ENCODE results near the gene DEDD.

DNA sequence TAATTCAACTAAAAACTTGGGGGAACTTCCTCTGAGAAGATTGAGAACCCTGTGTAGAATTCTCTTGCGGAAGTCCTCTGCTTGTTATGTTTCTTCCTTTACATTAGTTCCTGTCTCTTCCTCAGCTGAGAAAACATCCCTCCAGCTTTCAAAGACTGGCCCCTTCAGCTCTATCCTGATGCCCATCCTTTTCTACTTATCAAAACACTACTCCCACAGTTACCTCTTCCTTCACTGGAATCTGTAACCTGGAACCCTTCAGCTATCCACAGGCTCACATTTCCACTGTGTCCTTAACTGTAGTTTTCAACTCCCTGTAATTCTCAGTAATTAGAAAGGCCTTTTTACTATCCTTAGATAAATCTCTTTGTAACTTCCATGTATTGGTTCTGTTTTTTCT is 6.0 kb upstream of the DEDD start:
- TF ChIP-seq, protein P1, sequence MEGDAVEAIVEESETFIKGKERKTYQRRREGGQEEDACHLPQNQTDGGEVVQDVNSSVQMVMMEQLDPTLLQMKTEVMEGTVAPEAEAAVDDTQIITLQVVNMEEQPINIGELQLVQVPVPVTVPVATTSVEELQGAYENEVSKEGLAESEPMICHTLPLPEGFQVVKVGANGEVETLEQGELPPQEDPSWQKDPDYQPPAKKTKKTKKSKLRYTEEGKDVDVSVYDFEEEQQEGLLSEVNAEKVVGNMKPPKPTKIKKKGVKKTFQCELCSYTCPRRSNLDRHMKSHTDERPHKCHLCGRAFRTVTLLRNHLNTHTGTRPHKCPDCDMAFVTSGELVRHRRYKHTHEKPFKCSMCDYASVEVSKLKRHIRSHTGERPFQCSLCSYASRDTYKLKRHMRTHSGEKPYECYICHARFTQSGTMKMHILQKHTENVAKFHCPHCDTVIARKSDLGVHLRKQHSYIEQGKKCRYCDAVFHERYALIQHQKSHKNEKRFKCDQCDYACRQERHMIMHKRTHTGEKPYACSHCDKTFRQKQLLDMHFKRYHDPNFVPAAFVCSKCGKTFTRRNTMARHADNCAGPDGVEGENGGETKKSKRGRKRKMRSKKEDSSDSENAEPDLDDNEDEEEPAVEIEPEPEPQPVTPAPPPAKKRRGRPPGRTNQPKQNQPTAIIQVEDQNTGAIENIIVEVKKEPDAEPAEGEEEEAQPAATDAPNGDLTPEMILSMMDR (IDR thresholded peaks at IDR 0.05), result no peak
- no peak for TF ChIP-seq EZH2 (IDR thresholded peaks at IDR 0.05; ENCODE audit: borderline replicate concordance, insufficient read depth, low read depth, low read length, poor library complexity, severe bottlenecking)
